GM18498 (cell line): ENCODE results near the gene NT5C3B.
"Not testable (repeated sequence)": the region's sequence is repeated elsewhere in the genome, so short reads cannot be mapped to it uniquely, and the experiment has no call there.

ENCODE experiments used
- ATAC-seq: cut with Tn5 transposase; IDR thresholded peaks from one replicate; pipeline ENCODE4 v1.9.1; 2021; ENCODE audit warnings: mild to moderate bottlenecking, moderate library complexity; ENCODE audit not compliant: unreplicated experiment

NT5C3B gene

GRCh38 chr17:41835800-41836549, at the start of gene NT5C3B:
Gene NT5C3B (minus strand): TSS chr17:41836232. CDS start chr17:41836193, 39 bp downstream.
- ATAC-seq: peak; percentile 62

- ATAC-seq: no peak
These were observed 49.7 kb upstream of the NT5C3B start for GRCh38 chr17:41885733-41886132.

DNA sequence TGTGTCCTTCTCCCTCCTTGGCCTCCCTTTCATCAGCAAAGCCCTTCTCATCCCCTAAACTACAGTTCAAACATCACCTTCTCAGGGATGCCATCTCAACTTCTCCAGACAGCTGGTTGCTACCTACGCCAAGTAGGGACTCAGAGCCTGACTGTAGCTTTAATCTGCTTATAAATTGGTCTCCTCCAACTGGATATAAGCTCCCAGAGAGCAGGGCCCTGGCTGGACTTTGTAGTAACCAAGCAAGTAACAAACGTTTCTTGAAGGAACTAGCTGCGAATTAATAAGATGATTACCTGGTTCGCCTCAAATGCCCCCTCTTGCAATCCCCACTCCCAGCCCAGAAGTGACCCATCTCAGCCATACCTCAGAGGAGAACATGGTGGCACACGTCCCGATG, 46.7 kb upstream of the NT5C3B start:
- no peak for ATAC-seq

GRCh38 chr17:41880130-41880529, 44.1 kb upstream of the NT5C3B start:
- no peak for ATAC-seq

GRCh38 chr17:41874293-41874670, 38.2 kb upstream of the NT5C3B start:
- not testable (repeated sequence) for ATAC-seq

DNA sequence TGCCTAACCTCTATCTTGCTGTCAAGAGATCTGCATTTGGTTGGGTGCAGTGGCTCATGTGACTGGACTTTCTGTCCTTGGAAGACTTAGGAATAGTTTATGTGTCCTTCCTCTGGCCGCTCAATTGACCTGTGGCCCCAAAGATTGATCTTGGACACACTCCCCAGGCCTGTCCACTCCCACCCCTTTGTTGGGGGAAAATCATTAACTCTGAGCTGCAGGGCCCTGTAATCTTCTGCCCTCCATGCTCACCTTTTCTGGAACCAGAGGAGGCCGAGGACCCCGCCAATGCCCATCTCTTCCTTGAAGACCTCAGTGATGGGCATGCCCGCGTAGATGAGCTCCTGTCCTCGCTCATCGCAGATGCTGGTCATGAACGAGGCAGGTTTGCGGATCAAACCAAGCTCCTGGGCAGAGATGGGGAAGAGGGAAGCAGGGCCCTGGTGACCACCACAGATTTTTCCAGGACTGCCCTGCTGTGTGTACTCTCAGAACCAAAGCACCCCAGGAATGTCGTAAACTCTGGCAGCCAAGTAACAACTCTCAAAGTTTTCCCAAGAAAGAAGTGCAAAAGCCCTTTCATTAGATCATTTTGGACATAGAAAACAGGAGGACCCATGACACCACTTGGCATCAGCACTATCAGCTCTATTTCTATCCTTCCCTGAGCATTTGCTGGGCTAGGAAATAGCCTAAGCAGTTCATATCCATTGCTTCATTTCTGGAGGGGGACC, 37.7 kb upstream of the NT5C3B start:
- no peak for ATAC-seq

- no peak for ATAC-seq
These were observed 35.8 kb upstream of the NT5C3B start for GRCh38 chr17:41871789-41872188.

DNA sequence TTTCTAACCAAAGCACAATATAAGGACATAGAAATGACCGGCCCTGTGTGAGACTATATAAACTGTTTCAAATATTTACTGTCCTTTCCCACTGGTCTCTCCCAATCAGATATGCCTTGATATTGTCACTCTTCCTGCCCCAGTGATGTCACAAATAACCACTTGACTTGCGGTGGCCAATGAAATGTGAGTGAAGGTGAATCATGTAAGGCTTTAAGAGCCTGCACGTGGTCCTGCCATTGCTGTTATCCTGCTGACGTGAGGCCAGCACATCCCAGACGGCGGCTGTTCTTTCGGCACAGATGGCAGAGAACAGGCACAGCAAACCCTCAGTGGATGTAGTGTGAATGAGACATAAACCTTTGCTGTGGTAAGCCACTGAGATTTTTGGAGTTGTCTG, 34.6 kb upstream of the NT5C3B start:
- no peak for ATAC-seq

DNA sequence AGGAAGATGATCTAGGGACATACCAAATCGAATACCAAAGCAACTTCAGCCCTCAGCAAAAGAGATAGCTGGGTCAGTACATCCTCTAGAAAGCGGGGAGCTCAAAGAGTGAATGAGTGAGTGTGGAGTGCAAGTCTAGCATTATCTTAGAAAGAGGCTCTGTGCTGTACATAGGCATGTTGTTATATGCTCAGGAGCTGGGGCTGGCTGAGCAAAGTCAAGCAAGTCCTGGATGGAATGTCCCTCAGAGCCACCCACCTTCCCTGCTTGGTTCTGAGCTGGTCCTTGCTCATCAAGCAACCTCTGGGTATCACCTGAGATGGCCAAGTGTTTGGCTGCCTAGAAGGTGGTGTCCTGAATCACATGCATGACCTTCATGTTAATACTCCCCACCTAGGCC, 34.1 kb upstream of the NT5C3B start:
- no peak for ATAC-seq

DNA sequence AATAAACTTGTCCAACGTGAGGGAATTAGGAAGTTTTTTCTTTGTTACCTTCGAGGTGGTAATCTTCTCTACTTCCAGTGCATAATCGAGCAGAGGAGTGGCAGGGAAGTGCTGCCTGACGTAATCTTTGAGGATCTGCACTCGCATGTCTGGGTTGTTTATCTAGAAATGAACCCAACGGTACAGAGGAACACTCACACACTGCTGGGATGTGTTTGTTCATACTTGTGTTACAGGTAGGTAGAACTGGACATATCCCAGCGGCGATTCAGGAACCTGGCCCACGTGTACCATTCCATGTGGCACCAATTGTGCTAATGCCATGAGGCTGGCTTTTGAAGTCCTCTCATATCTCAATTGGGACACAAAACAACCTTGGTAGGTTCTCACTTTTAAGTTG, 33.4 kb upstream of the NT5C3B start:
- ATAC-seq: no peak

DNA sequence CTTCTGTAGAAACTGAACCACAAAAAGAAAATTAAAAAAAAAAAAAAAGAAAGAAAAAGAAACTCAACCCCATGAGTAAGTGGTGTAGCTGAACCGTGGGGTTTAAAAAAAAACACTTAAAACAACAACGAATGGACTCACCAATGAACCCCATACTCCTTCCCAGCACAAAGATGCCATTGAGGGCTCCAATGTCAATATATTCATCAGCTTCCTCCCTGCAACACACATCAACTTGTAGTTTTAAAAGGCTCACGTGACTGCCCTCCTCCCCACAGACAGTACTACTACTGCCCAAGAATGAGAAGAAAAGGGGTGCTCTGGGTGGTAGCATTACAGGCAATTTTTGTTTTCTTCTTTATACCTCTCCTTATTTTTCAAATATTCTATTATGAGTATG, 32.5 kb upstream of the NT5C3B start:
- ATAC-seq: no peak

DNA sequence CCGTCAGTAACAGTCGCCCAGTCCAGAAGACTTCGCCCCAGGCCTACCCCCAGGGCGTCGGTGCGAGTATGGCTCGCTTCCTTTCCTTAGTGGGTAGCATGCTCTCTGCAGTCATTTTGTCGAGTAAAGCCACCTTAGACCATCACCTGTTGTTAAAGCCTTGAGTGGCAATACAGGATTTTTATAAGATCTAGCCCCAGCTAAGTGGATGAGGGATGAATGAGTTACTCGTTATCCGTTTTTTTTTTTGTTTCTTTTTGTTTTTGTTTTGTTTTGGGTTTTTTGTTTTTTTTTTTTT, 29.5 kb upstream of the NT5C3B start:
- ATAC-seq: no peak

DNA sequence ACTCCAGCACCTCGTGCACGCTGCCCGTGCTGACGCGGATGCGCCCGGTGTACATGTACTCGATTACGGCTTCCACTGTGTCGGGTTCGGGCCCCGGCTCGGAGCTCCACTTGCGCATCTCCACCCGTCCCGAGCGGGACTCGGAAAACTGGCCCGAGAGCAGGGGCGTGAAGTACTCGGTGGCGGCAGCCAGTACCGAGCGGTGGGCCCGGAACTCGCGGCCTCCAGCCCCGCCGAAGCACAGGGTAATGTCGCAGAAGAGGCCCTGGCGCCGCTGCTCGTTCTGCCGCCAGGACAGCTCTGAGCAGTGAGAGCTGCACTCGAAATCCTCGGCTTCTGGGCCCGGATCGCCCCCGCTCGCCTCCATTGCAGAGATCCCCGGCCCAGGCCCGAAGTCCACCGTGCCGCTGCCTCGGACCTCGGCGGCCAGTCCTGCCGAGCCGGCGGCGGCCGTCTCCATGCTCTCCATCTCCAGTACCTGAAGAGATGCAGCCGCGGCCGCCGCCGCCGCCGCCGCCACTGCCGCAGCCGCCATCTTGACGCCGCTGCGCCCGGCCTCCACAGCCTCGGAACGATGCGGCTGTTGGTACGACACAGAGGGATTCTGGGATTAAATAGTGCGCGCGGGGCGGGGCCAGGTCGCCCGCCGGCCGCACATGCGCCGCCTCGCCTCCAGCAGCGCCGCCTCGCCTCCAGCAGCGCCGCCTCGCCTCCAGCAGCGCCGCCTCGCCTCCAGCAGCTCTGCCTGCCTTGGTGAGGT, 29.0 kb upstream of the NT5C3B start, which contains the start of gene KLHL11:
TSS of gene KLHL11 (minus strand) at position 588 of the 760 bp plus-strand sequence. CDS start at position 535, 53 bp downstream.
- ATAC-seq: peak; percentile 91

DNA sequence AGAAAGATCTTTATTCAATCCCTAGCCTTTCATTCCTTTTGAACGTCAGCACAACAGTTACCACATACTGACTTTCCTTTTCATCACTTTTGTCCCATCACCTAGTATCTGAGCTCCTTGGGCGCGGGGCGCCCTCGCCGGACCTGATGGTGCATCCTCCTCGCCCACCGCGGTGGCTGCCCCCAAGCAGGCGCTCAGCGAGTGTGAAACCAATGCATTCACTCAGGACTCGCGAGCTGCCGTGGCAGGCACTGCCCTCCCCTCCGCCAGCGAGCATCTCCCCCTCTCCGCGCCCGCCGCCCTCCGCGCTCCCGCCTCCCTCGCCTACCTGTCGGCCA, 28.4 kb upstream of the NT5C3B start:
- ATAC-seq: no peak

GRCh38 chr17:41863074-41863848, 27.2 kb upstream of the NT5C3B start:
- no peak for ATAC-seq

- ATAC-seq: no peak
These were observed 24.4 kb upstream of the NT5C3B start for GRCh38 chr17:41860254-41860931.

DNA sequence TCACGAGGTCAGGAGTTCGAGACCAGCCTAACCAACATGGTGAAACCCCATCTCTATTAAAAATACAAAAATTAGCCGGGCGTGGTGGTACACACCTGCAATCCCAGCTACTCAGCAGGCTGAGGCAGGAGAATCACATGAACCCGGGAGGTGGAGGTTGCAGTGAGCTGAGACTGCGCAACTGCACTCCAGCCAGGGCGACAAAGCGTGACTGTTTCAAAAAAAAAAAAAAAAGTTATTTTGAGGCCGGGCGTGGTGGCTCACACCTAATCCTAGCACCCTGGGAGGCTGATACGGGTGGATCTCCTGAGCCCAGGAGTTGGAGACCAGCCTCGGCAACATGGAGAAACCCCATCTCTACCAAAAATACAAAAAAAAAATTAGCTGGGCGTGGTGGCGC, 15.3 kb upstream of the NT5C3B start:
- ATAC-seq: not testable (repeated sequence)

- no peak for ATAC-seq
These were observed 13.4 kb upstream of the NT5C3B start for GRCh38 chr17:41849251-41849990.

GRCh38 chr17:41848788-41849187, 12.8 kb upstream of the NT5C3B start:
- no peak for ATAC-seq

GRCh38 chr17:41844971-41845370, 8.9 kb upstream of the NT5C3B start:
- ATAC-seq: no peak
